AG04450 (cell line): ENCODE measurements around the gene GLUL. TPM values are rescaled to one million over a fixed set of nuclear protein-coding genes. Genes with fewer than 3 reads are reported as not detected.

ENCODE experiments used
- CTCF ChIA-PET: fragments of 300-600, 350-600 bp; formaldehyde crosslinking; extraction: SDS; loops from one replicate; lab custom pipeline; 2022; ENCODE audit warnings: antibody characterized with exemption, inconsistent platforms; lab: Charles Lee
- POLR2A ChIA-PET: fragments of 350-600 bp; formaldehyde crosslinking; extraction: SDS; loops from one replicate; lab custom pipeline; 2021; ENCODE audit warnings: antibody characterized with exemption, inconsistent platforms; lab: Yijun Ruan, JAX
- DNase-seq: peaks from one replicate; pipeline ENCODE4 v3.0.0-alpha.2; 2011; ENCODE audit warnings: low read depth, low spot score
- H3K27ac ChIP-seq: one replicate; pipeline ENCODE4 v1.5.1; 2012; ENCODE audit warnings: low read depth, low read length, control low read depth
- H3K27me3 ChIP-seq: one replicate; pipeline ENCODE4 v1.6.0; 2012; ENCODE audit warnings: low read length; ENCODE audit not compliant: control insufficient read depth, insufficient read depth
- H3K4me3 ChIP-seq: 2 replicates; pipeline ENCODE4 v1.5.1; 2011; ENCODE audit warnings: mild to moderate bottlenecking, low read depth, low read length, control low read depth
- H3K9me3 ChIP-seq: 2 replicates; pipeline ENCODE4 v1.5.1; 2012; ENCODE audit warnings: low read length; ENCODE audit not compliant: control insufficient read depth, insufficient read depth
- polyA plus RNA-seq: library from polyadenylated mRNA; depleted of rRNA; stranded (reverse); fragments of >200 nt; gene quantifications from 2 replicates; pipeline ENCODE4 v1.2.3, GENCODE V29; 2011
- TF ChIP-seq, protein P1 (sequence below): IDR thresholded peaks from 2 replicates; pipeline ENCODE4 v1.5.1; 2011; ENCODE audit warnings: low read depth, low read length, control low read depth, inconsistent platforms

Gene GLUL
- polyA plus RNA-seq, 1 experiment: 151 TPM

DNA sequence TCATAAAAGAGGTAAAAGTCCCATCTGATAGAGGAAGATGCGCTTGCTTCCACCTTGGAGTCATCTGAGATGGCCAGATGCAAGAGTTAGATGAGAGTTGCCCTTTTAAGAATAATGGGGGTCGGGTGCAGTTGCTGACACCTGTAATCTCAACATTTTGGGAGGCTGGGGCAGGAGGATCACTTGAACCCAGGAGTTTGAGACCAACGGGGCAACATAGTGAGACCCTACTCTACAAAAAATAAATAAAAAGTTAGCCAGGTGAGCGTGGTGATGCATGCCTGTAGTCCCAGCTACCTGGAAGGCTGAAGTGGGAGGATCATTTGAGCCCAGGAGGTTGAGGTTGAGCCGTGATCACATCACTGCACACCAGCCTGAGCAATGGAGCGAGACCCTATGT is 22.4 kb upstream of the GLUL start:
- DNase-seq: no peak
- ChIA-PET POLR2A (no interaction called here), CTCF (no interaction called here)
- H3K27ac ChIP-seq: no peak overlapping the region
- no peaks in the 10 kb centered on the region for H3K9me3 ChIP-seq
- H3K27me3 ChIP-seq: peaks cover 6% of the 10 kb centered on the region
- TF ChIP-seq, protein P1, sequence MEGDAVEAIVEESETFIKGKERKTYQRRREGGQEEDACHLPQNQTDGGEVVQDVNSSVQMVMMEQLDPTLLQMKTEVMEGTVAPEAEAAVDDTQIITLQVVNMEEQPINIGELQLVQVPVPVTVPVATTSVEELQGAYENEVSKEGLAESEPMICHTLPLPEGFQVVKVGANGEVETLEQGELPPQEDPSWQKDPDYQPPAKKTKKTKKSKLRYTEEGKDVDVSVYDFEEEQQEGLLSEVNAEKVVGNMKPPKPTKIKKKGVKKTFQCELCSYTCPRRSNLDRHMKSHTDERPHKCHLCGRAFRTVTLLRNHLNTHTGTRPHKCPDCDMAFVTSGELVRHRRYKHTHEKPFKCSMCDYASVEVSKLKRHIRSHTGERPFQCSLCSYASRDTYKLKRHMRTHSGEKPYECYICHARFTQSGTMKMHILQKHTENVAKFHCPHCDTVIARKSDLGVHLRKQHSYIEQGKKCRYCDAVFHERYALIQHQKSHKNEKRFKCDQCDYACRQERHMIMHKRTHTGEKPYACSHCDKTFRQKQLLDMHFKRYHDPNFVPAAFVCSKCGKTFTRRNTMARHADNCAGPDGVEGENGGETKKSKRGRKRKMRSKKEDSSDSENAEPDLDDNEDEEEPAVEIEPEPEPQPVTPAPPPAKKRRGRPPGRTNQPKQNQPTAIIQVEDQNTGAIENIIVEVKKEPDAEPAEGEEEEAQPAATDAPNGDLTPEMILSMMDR: no peak
- H3K4me3 ChIP-seq: no peak overlapping the region

DNA sequence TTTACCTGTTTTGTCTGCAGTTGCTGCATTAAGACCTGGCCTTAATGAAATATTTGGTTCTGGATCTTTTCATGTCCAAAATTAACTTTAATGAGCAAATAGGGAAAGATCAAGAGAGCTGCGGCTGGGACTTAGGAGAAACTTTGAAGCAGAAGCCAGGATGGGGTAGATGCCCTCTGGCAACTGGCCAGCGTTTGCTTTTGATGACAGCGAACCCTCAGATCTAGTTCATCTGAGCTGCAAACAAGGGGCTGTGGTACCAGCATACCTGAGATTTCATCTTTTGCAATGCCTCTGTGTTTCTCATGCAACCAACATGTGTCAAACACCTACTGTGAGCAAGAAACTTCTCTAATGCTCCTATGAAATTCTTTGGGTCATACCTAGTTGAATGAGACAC is 21.9 kb upstream of the GLUL start:
- DNase-seq: no peak
- TF ChIP-seq, protein P1: no peak
- H3K4me3 ChIP-seq: no peak overlapping the region
- POLR2A ChIA-PET: no interaction called here
- H3K9me3 ChIP-seq: no peaks in the 10 kb centered on the region
- H3K27ac ChIP-seq: no peak overlapping the region
- peaks cover 6% of the 10 kb centered on the region for H3K27me3 ChIP-seq
- CTCF ChIA-PET: interaction anchor here (1.0 to 1.3 kb wide), 2 partner anchors 17 to 332 kb away, joined by 3 to 4 read pairs; no protein-coding TSS in a partner anchor

DNA sequence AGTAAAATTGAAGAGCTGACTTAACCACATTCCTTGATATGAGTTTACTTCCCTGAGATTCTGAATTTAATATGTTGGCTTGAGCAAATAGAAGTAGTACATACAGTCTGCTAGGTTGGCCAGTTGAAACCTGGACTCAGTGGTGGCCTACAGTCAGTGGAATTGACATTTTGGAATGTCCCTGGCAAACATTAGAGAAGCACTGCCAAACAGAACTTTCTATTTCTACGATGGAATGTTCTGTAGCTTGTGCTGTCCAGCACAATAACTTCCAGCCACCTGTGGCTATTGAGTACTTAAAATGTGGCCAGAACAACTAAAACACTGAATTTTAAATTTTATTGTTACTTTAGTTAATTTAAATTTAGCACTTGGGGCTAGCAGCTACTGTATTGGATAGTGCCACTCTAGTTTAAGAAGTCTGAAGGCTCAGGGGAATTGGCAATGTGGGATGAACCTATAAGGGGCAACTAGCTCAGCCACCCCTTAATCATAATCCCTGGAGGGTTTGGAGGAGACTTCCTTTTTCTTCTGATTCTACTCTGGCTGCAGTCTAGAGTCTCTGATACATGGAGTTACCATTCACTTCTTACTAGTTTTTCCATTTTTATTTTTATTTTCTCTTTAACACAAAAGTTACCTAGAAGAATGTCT is 19.2 kb upstream of the GLUL start:
- H3K27me3 ChIP-seq: peaks cover 10% of the 10 kb centered on the region
- no peak overlapping the region for H3K27ac ChIP-seq
- no peaks in the 10 kb centered on the region for H3K9me3 ChIP-seq
- TF ChIP-seq, protein P1: no peak
- no peak overlapping the region for H3K4me3 ChIP-seq
- no peak for DNase-seq
- CTCF ChIA-PET: interaction anchor here (1.1 to 2.0 kb wide), 2 partner anchors 14 to 267 kb away, joined by 5 read pairs; no protein-coding TSS in a partner anchor
- POLR2A ChIA-PET: no interaction called here

DNA sequence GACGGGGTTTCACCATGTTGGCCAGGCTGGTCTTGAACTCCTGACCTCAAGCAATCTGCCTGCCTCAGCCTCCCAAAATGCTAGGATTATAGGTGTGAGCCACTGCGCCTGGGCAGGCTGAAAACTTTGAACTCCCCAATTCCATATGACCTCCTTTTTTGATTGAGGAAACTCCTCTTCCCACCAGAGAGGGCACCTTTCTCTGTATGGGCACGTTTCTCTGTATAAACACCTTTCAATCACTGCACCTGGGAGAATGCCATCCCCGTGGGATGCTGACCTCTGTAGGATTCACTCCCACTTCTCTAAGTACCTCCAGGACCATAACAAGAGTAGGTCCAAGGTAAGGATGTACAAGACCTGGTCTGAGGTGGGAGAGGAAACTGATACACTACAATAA is 18.5 kb upstream of the GLUL start:
- no peak overlapping the region for H3K27ac ChIP-seq
- POLR2A ChIA-PET: no interaction called here
- CTCF ChIA-PET: interaction anchor here (1.1 kb wide), 1 partner anchor 13 kb away, joined by 5 read pairs; no protein-coding TSS in a partner anchor
- TF ChIP-seq, protein P1: no peak
- no peak overlapping the region for H3K4me3 ChIP-seq
- no peak for DNase-seq
- H3K9me3 ChIP-seq: no peaks in the 10 kb centered on the region
- peaks cover 8% of the 10 kb centered on the region for H3K27me3 ChIP-seq

DNA sequence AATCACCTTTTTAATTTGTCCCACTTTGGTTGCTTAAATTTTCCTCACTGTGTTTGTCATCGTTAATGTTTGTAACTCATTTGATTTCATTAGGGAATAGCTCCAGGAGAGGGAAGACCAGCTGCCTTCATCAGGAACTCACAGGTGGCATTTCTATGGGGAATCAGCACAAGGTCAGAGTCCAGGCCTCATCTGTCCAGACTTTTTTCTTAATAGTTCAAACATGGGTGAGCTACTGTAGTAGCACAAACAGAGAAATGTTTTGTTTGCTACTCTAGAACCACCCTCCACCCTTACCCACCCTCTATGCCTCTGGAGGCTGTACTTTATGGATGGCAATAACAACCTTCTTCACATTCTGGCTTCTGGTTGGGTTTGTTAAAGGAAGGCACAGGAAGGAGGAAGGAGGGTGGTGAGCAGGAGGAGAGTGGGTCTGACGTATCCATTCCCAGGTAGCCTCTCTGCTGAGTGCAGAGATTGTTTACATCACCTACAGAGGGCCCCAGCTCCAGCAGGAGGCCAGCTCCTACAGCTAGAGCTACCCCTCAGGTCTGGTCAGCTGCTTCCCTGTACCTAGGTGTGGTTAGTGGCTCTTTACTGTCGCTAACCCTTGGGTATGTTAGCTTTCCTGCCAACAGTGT is 17.0 kb upstream of the GLUL start:
- Histone ChIP-seq H3K27me3 (peaks cover 7% of the 10 kb centered on the region), H3K9me3 (no peaks in the 10 kb centered on the region), H3K27ac (no peak overlapping the region), H3K4me3 (no peak overlapping the region)
- ChIA-PET CTCF (interaction anchor here (2.3 to 3.2 kb wide), 2 partner anchors 12 to 265 kb away, joined by 9 to 12 read pairs; no protein-coding TSS in a partner anchor), POLR2A (interaction anchor here (1.3 kb wide), 1 partner anchor 16 kb away, joined by 3 read pairs; the partner anchor contains the start of gene GLUL)
- TF ChIP-seq, protein P1: no peak
- no peak for DNase-seq
